ENCODE results near the gene CTNNA2. TPM values are rescaled to one million over a fixed set of nuclear protein-coding genes. Genes with fewer than 3 reads are reported as not detected.

Gene CTNNA2
- total and polyA plus RNA-seq, 2 of the 8 experiments (the other 6 are each of a cell fraction or from before 2014, with no cell fraction given): 3.9 to 9.0 TPM

DNA sequence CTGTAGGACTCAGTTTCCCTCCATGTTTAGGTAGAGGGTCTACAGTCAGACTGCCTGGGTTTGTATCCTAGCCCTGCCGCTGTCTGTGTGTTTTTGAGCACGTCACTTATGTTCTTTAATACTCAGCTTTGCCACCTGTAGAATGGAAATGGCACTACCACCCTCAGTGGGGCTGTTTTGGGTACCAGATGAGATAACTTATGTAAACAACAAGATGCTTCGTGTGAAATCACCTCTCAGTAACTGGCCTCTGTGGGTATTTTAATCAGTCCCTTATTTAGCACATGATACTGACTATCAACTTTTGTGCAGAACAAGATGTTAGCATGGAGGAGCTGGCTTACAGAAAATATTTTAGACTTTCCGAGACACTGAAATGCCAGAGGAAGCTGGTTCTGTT is 495.7 kb downstream of the CTNNA2 start:
- Histone ChIP-seq H4K20me1 (replicated peaks in 1 of 2; ENCODE audit: control insufficient read depth in 1 of 2, insufficient read depth in 2 of 2, low read length in 2 of 2) (no peaks in the 10 kb centered on the region), H3K9ac (replicated peaks in 1 of 4; ENCODE audit: extremely low read depth in 1 of 4, low read depth in 3 of 4, low read length in 3 of 4) (no peak overlapping the region), H3K14ac (ENCODE audit: insufficient read length) (no peak overlapping the region), H3K23me2 (ENCODE audit: low read depth, low read length) (no peaks in the 10 kb centered on the region), H4K5ac (ENCODE audit: insufficient read length, low read depth, low read length) (no peak overlapping the region), H2BK12ac (ENCODE audit: low read depth, low read length) (no peak overlapping the region; the same call in 1 of the 2 replicates), H2AFZ (ENCODE audit: low read length) (no peak overlapping the region), H3K79me2 (ENCODE audit: control insufficient read depth in 1 of 2, insufficient read depth in 2 of 2, low read length in 2 of 2) (no peaks in the 10 kb centered on the region), H3K4me3 (ENCODE audit: extremely low read depth in 1 of 4, insufficient read depth in 2 of 4, low read depth in 3 of 4, low read length in 4 of 4) (peak overlapping the region in 1 of 4 experiments; percentile 14; a peak in 2 of 8 replicates), H2BK20ac (ENCODE audit: low read length) (no peak overlapping the region), H3K4me1 (replicated peaks in 1 of 4; ENCODE audit: control insufficient read depth in 3 of 4, insufficient read depth in 4 of 4, low read length in 3 of 4) (peaks cover 1 to 10% (median 9%) of the 10 kb centered on the region in 4 experiments; a peak in 5 of 7 replicates), H2BK5ac (ENCODE audit: low read depth, low read length) (no peak overlapping the region), H3K23ac (ENCODE audit: insufficient read length) (no peak overlapping the region), H3K56ac (replicated peaks; ENCODE audit: insufficient read length, low read depth, low read length) (no peak overlapping the region), H2BK120ac (replicated peaks; ENCODE audit: low read depth, low read length) (no peak overlapping the region), H4K8ac (ENCODE audit: extremely low read depth, insufficient read depth, low read length) (no peak overlapping the region), H3K4ac (replicated peaks; ENCODE audit: insufficient read length, low read depth, low read length) (no peak overlapping the region), H3K4me2 (ENCODE audit: insufficient read depth in 1 of 2, low read depth in 2 of 2, low read length in 2 of 2) (peak overlapping the region; percentile 41 to 77), H3K18ac (ENCODE audit: extremely low read depth, low read length) (no peak overlapping the region), H3K27me3 (replicated peaks in 1 of 4; ENCODE audit: control insufficient read depth in 3 of 4, extremely low read depth in 1 of 4, insufficient read depth in 3 of 4, low read length in 3 of 4) (peaks cover 14 to 23% (median 19%) of the 10 kb centered on the region in 4 experiments; a peak in 5 of 7 replicates), H2BK15ac (ENCODE audit: low read length) (no peak overlapping the region), H4K91ac (replicated peaks; ENCODE audit: insufficient read length, low read length) (no peak overlapping the region), H3K36me3 (ENCODE audit: control insufficient read depth in 2 of 4, insufficient read depth in 4 of 4, low read length in 3 of 4) (no peaks in the 10 kb centered on the region), H3K9me3 (ENCODE audit: insufficient read depth in 2 of 2, low read depth in 1 of 2, low read length in 1 of 2) (no peaks in the 10 kb centered on the region), H2AK5ac (ENCODE audit: low read depth, low read length) (no peak overlapping the region), H3K79me1 (ENCODE audit: low read depth, low read length) (no peaks in the 10 kb centered on the region), H3K27ac (ENCODE audit: low read depth, low read length) (no peak overlapping the region)
- DNase-seq (ENCODE audit: low read depth in 1 of 2, low spot score in 2 of 2) (no peak), FAIRE-seq (no peak)
- ChIA-PET POLR2A (ENCODE audit: partially characterized antibody) (no interaction called here), CTCF (ENCODE audit: partially characterized antibody) (interaction anchor here (0.7 to 1.6 kb wide), 4 partner anchors 28 to 230 kb away, joined by 3 to 4 read pairs (median 3); no protein-coding TSS in a partner anchor)
- 75% methylated on average over 4 of the region's 4 CpGs; no CpG with 5 or more reads in 1 of the 2 experiments for WGBS, 2 experiments (ENCODE audit: extremely low coverage in 1 of 2, insufficient coverage in 1 of 2, insufficient read length in 1 of 2, insufficient replicate concordance in 2 of 2, low coverage in 1 of 2, low lambda C conversion rate in 2 of 2, missing lambda C conversion rate in 1 of 2)
- TF ChIP-seq JUN (IDR thresholded peaks at IDR 0.05; ENCODE audit: low read depth, low read length) (no peak), SP2 (IDR thresholded peaks at IDR 0.05; ENCODE audit: low read length) (no peak), CBX5 (IDR thresholded peaks at IDR 0.05; ENCODE audit: low read depth, low read length) (no peak), POLR2AphosphoS5 (IDR thresholded peaks at IDR 0.05; ENCODE audit: low read depth, low read length) (no peak), ZNF274 (IDR thresholded peaks at IDR 0.05; ENCODE audit: borderline replicate concordance, extremely low read depth, low read length) (no peak), BCL11A (IDR thresholded peaks at IDR 0.05; ENCODE audit: low read depth in 2 of 2, low read length in 2 of 2) (no peak), BRCA1 (IDR thresholded peaks at IDR 0.05; ENCODE audit: low read depth, low read length) (no peak), BACH1 (IDR thresholded peaks at IDR 0.05; ENCODE audit: low read length) (no peak), SAP30 (IDR thresholded peaks at IDR 0.05; ENCODE audit: insufficient read depth, insufficient replicate concordance, low read length) (no peak)
- TF ChIP-seq, protein P1, sequence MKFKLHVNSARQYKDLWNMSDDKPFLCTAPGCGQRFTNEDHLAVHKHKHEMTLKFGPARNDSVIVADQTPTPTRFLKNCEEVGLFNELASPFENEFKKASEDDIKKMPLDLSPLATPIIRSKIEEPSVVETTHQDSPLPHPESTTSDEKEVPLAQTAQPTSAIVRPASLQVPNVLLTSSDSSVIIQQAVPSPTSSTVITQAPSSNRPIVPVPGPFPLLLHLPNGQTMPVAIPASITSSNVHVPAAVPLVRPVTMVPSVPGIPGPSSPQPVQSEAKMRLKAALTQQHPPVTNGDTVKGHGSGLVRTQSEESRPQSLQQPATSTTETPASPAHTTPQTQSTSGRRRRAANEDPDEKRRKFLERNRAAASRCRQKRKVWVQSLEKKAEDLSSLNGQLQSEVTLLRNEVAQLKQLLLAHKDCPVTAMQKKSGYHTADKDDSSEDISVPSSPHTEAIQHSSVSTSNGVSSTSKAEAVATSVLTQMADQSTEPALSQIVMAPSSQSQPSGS (IDR thresholded peaks at IDR 0.05; ENCODE audit: low read length): no peak

Data from H1 (cell line).